Hypothalamus (tissue), 51 donors: ENCODE data around the gene ARHGAP10.

Experiments
- DNase-seq, 51 donors: peaks; one replicate each; lab custom pipeline; 2025; lab: John Stamatoyannopoulos, UW

ARHGAP10 gene

GRCh38 chr4:147821555-147821954 is 89.7 kb downstream of the ARHGAP10 start:
- DNase-seq = no peak

GRCh38 chr4:147822128-147822527 is 90.2 kb downstream of the ARHGAP10 start:
- peak in 4 of 51 donors; percentile 4 to 22 (median 10) for DNase-seq

GRCh38 chr4:147823130-147823529 is 91.2 kb downstream of the ARHGAP10 start:
- DNase-seq = no peak

DNA sequence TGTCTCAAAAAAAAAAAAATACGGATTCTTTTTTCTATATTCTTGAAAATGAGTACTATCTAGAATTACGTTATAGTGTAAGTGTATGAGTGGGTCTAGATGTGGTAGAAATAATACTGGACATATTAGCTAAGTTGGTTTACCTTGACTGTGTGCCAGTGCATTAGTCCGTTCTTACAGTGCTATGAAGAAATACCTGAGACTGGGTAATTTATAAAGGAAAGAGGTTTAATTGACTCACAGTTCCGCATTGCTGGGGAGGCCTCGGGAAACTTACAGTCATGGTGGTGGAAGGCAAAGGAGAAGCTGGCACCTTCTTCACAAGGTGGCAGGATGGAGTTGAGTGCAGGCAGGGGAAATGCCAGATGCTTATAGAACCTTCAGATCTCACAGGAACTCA is 92.4 kb downstream of the ARHGAP10 start:
- no peak for DNase-seq

DNA sequence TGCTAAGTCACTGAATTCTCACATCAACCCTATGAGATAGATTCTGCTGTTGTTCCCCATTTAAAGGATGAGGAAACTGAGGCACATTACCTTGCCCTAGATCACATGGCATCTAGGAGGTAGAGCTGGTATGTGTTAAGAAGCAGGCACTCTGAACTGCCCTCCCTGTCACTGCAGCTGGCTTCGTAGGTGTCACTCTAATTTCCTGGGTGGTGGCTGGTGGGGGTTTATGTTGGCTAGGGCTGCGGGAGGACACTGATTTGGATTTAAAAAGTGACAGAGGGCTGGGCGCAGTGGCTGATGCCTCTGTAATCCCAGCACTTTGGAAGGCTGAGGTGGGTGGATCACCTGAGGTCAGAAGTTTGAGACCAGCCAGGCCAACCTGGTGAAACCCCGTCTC is 93.0 kb downstream of the ARHGAP10 start:
- no peak for DNase-seq

DNA sequence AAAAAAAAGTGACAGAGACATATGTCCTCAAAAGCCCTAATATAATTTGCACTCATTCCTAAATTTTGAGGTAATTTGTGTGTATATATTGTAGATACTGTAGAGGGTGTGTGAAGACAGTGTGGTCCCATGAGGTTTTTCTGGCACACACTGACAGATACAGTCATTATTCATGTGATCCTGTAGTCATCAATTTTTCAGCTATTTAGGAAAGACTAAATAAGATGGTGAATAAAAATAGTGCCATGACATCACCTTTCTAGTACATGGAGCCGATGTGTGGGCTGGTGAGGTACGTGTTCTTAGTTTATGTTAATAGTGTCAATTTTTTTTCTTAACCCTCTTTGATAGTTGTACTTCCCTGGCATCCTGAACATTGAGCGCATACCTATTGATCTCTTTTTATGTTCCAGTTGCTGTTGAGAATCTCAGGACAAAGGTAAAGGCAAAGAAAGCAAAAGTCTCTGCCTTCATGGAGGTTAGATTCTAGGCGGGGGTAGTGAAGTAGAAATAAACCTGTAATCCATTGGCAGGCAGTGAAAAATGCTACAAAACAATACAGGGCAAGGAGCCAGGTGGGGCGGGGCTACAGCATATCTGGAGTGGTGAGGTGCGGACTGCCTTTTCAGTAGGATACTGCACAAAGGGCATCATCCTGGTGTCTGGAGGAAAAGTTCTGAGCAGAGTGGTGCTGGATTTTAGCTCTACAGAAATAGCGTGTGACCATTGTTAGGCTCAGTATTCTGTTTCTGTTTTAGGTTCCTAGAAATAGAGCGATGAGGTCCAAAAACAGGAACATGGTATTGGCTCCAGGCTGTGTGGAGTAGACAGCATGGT is 93.8 kb downstream of the ARHGAP10 start:
- DNase-seq = peak in 1 of 51 donors; percentile 14

GRCh38 chr4:147826288-147826646 is 94.4 kb downstream of the ARHGAP10 start:
- DNase-seq = no peak

DNA sequence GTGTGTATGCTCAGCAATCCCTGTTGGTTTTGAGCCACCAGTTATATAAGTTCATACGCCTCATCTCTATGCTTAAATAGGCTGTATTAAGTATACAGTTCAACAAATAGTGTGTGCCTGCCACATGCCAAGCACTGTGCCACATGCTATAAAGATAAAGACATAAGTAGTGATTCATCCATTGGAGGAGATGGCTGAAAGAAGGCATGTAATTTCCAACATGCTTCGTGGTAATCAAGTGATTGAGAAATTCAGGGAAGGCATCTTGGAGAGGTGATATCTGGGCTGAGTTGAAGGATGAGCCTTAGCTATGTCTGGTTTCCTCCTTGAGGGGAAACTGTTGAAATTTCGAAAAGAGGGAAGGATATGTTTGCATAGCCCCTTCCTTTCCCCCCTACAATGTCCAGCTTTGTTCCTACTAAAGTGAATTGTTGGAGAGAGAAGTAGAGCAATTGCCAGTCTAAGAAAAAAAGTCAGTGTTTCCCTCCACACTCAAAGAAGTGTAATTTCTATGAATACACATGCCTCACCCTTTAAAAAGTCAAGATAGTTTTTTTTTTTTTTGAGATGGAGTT is 96.5 kb downstream of the ARHGAP10 start:
- no peak for DNase-seq

- no peak for DNase-seq
These were observed 97.7 kb downstream of the ARHGAP10 start for GRCh38 chr4:147829401-147830101.

- no peak for DNase-seq
These were observed 98.2 kb downstream of the ARHGAP10 start for GRCh38 chr4:147830102-147830463.

- no peak for DNase-seq
These were observed 99.1 kb downstream of the ARHGAP10 start for GRCh38 chr4:147830987-147831386.

- peak in 2 of 51 donors; percentile 8 to 11 for DNase-seq
These were observed 99.8 kb downstream of the ARHGAP10 start for GRCh38 chr4:147831551-147832171.

- no peak for DNase-seq
These were observed 101.4 kb downstream of the ARHGAP10 start for GRCh38 chr4:147833254-147833653.

DNA sequence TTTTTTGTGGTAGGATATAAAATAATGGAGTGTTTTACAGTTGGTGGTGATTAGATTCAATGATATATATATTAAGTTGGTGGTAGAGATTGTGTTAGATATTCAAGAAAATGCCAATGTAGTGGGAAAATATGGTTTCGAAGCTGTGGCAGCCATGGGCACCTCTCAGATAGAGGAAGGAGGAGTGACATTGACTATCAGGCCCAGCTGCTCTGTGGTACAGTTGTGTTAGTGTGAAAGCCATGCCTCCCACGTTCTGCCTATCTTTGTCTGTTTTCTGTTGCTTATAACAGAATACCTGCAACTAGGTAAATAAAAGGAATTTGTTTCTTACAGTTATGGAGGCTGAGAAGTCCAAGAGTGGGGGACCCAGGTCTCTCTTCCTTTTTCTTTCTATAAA is 101.9 kb downstream of the ARHGAP10 start:
- no peak for DNase-seq

GRCh38 chr4:147834480-147834879 is 102.6 kb downstream of the ARHGAP10 start:
- no peak for DNase-seq

- DNase-seq = no peak
These were observed 104.9 kb downstream of the ARHGAP10 start for GRCh38 chr4:147836807-147837206.

DNA sequence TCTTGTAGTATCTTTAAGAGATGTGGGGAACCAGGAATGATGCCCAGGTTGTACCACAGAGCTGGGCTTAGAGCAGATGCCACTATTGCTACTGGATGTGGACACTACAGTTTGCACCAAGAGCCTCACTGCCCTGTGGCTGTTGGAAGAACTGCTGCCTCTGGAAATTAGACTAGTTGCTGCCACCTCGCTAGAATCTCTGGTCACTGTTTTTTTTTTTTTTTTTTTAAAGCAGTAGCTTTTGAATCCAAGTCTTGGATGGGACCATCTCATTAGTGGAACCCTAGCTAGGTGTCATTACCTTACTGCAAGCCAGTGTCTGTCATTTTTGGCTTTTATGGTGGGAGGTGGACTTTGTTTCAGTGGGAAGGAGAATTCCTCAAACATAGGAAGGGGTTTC is 105.5 kb downstream of the ARHGAP10 start:
- no peak for DNase-seq

DNA sequence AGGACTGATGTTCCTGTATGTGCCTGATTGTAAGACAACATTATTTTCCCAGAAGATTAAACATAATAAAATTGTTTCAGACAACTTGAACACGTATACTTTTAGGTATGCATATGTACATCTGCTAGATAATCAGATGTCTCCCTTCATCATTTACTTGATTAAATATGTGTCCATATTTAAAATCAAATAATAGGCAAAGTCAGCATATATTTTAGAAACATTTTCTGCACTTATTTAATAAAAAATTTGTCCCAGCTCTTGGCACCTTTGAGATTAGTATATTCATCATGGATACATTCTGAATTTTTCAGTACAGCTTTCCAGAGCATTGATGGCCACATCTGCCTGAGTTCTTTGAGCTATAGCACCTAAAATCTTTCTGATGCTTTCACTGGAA is 106.0 kb downstream of the ARHGAP10 start:
- no peak for DNase-seq

GRCh38 chr4:147839200-147839599 is 107.3 kb downstream of the ARHGAP10 start:
- DNase-seq = no peak

DNA sequence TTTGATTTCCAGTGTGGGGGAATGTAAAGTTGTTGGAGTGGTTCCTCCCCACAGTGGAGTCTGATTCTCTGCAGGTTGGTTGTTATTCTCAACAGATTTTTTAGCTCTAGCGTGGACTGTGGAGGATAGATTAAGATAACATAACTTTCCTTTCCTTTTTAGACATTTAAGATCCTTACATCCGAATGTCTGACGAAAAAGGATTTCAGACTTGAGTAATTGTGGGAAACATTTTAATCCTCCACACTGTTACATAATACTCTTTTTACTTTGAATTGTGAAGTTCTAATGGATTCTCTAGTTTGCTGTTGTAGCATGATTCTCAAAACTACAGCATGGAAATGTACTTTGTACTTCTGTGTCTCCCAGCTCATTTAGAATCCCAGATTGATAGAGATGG is 107.8 kb downstream of the ARHGAP10 start:
- no peak for DNase-seq
